GM18505 (cell line): ENCODE results near the gene CDKL4.
"Not testable (repeated sequence)": the region's sequence is repeated elsewhere in the genome, so short reads cannot be mapped to it uniquely, and the experiment has no call there.

Experiments
- ATAC-seq: cut with Tn5 transposase; IDR thresholded peaks from one replicate; pipeline ENCODE4 v1.9.1; 2021; ENCODE audit not compliant: unreplicated experiment
- POLR2A ChIP-seq: IDR thresholded peaks from 4 replicates; pipeline ENCODE4 v1.6.1; 2011; ENCODE audit warnings: borderline replicate concordance; ENCODE audit not compliant: insufficient read depth, insufficient read length; ENCODE audit errors: extremely low read depth

Gene CDKL4

GRCh38 chr2:39246382-39246980 lies 2.7 kb upstream of the CDKL4 start:
- no peak for ATAC-seq

GRCh38 chr2:39244963-39245625 lies 1.3 kb upstream of the CDKL4 start:
- ATAC-seq, result not testable (repeated sequence)

More at GRCh38 chr2:39246382-39246980, 2.7 kb upstream of the CDKL4 start:
- TF ChIP-seq POLR2A, result no peak

- ATAC-seq, result not testable (repeated sequence)
Measured at GRCh38 chr2:39244241-39244862, 582 bp upstream of the CDKL4 start.

- no peak for ATAC-seq
- TF ChIP-seq POLR2A, result no peak
Measured at GRCh38 chr2:39241588-39241987, 2.2 kb downstream of the CDKL4 start.

- no peak for TF ChIP-seq POLR2A
- ATAC-seq, result no peak
Measured at GRCh38 chr2:39240758-39241157, 3.0 kb downstream of the CDKL4 start.

- ATAC-seq, result no peak
- TF ChIP-seq POLR2A, result no peak
Measured at GRCh38 chr2:39234754-39235153, 9.0 kb downstream of the CDKL4 start.

- no peak for ATAC-seq
- no peak for TF ChIP-seq POLR2A
Measured at GRCh38 chr2:39232141-39232540, 11.6 kb downstream of the CDKL4 start.

GRCh38 chr2:39228413-39229209 lies 15.2 kb downstream of the CDKL4 start:
- TF ChIP-seq POLR2A, result no peak
- peak; percentile 35 for ATAC-seq

GRCh38 chr2:39227628-39228412 lies 15.9 kb downstream of the CDKL4 start:
- no peak for TF ChIP-seq POLR2A
- peak; percentile 68 for ATAC-seq

GRCh38 chr2:39225567-39225966 lies 18.2 kb downstream of the CDKL4 start:
- no peak for TF ChIP-seq POLR2A
- ATAC-seq, result no peak

GRCh38 chr2:39223909-39224308 lies 19.9 kb downstream of the CDKL4 start:
- ATAC-seq, result no peak
- no peak for TF ChIP-seq POLR2A

- TF ChIP-seq POLR2A, result no peak
- ATAC-seq, result no peak
Measured at GRCh38 chr2:39221459-39221858, 22.3 kb downstream of the CDKL4 start.

- TF ChIP-seq POLR2A, result no peak
- ATAC-seq, result no peak
Measured at GRCh38 chr2:39220136-39220535, 23.6 kb downstream of the CDKL4 start.

- ATAC-seq, result no peak
- no peak for TF ChIP-seq POLR2A
Measured at GRCh38 chr2:39218391-39218790, 25.4 kb downstream of the CDKL4 start.

- ATAC-seq, result no peak
- no peak for TF ChIP-seq POLR2A
Measured at GRCh38 chr2:39217192-39217550, 26.6 kb downstream of the CDKL4 start.
